Mononuclear cell (primary cell): ENCODE data around the gene MUC20. TPM values are rescaled to one million over a fixed set of nuclear protein-coding genes. Genes with fewer than 3 reads are reported as not detected.
"Not testable (repeated sequence)": the region's sequence is repeated elsewhere in the genome, so short reads cannot be mapped to it uniquely, and the experiment has no call there.

ENCODE experiments used
- H3K27me3 ChIP-seq: 2 replicates; pipeline ENCODE4 v1.6.0; 2011; ENCODE audit warnings: low read length, control low read depth; ENCODE audit not compliant: insufficient read depth
- H3K4me1 ChIP-seq: 2 replicates; pipeline ENCODE4 v1.5.1; 2011; ENCODE audit warnings: mild to moderate bottlenecking, low read length, control low read depth; ENCODE audit not compliant: insufficient read depth
- H3K4me3 ChIP-seq: 2 replicates; pipeline ENCODE4 v1.5.1; 2011; ENCODE audit warnings: mild to moderate bottlenecking, low read length, moderate library complexity
- H3K9me3 ChIP-seq: 2 replicates; pipeline ENCODE4 v1.5.1; 2011; ENCODE audit warnings: low read depth, mild to moderate bottlenecking, control low read depth, low read length
- total RNA-seq: library from RNA; depleted of rRNA; stranded (reverse); fragments of >200 nt; gene quantifications from one replicate; pipeline ENCODE4 v1.2.3, GENCODE V29; 2012

MUC20 gene
- total RNA-seq, 1 donor, result 0.84 TPM

DNA sequence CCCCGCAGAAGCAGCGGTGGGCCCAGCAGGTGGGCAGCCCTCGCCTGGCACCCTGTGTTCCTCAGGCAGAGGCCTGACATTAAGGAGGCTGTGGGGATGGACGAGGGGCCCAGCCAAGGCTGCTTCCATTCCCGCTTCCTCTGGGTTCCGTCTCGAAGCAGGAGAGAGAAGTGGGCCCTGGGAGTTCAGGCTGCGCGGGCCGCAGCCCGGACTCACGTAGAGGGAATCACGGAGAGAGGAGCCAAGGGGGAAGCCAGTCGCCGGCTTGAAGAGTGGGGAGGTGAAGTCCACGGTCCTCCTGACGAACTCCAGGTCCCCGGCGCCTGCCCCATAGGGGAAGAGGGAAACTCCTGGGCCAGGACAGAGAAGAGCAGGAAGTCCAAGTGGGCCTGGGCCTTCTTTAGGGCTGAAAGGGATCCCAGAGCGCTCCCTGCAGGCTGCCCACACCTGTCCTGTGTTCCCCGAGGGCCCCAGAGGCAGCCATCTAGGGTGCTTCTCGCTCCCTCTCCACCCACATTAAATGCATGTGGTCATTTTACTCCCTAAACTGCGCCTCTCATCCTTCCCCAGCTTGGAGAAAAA lies 53.3 kb downstream of the MUC20 start:
- Histone ChIP-seq H3K9me3 (no peaks in the 10 kb centered on the region), H3K4me3 (no peak overlapping the region), H3K27me3 (no peaks in the 10 kb centered on the region), H3K4me1 (no peaks in the 10 kb centered on the region)

DNA sequence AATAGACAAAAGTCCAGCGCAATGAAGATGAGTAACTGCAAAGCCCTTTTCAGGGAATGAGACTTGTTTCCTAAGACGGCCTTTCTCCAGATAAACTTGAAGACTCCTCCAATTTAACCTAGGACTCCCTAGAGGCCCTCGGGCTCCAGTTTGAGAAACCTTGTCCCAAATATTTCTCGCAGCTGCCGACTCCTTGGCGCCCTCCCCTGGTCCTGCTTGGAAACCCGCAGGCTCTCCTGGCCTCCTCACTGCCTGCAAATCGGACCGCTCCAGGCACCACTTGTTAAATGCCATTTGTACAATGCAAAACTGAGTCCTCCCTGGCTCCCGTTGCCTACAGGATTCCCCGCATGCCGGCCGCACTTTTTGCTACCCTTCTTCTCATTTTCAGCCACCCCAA lies 54.1 kb downstream of the MUC20 start:
- Histone ChIP-seq H3K27me3 (no peaks in the 10 kb centered on the region), H3K4me1 (no peaks in the 10 kb centered on the region), H3K9me3 (no peaks in the 10 kb centered on the region), H3K4me3 (no peak overlapping the region)

DNA sequence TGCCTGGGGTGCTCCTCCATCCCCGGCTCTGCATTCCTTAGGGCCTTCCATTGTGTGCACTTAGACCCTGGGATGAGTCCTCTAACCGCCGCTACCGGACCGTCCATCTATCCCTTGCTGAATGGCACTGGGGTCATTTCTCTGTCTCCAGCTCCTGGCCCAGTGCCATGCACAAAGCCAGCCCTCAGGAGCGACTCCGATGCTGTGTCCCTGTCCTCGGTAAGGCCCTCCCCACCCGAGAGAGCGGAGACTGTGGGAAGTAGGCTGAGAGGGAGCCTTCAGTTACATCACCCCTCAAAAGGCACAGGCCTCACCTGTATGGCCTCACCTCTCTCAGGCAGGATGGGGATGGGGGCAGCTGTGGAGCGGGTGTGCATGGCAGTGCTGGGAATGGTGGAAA lies 57.2 kb downstream of the MUC20 start:
- Histone ChIP-seq H3K27me3 (no peaks in the 10 kb centered on the region), H3K4me1 (no peaks in the 10 kb centered on the region), H3K9me3 (no peaks in the 10 kb centered on the region), H3K4me3 (no peak overlapping the region)

DNA sequence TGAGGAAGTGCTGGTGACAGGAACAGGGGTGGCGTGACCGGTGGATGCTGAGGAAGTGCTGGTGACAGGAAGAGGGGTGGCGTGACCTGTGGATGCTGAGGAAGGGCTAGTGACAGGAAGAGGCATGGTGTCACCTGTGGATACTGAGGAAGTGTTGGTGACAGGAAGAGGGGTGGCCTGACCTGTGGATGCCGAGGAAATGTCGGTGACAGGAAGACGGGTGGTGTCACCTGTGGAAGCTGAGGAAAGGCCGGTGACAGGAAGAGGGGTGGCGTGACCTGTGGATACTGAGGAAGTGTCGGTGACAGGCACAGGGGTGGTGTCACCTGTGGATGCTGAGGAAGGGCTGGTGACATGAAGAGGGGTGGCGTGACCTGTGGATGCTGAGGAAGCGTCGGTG lies 60.5 kb downstream of the MUC20 start:
- H3K4me1 ChIP-seq, H3K27me3 ChIP-seq, H3K9me3 ChIP-seq, H3K4me3 ChIP-seq: not testable (repeated sequence)

Other genes with a start within 250 kb of the MUC20 start
- 365 TPM for gene PPP1R2, start 177.7 kb upstream of the MUC20 start, total RNA-seq
- gene APOD, start 137.0 kb upstream of the MUC20 start, total RNA-seq, result not detected
- under 0.01 TPM for gene MUC4, start 91.0 kb downstream of the MUC20 start, total RNA-seq
- gene TNK2, start 187.6 kb downstream of the MUC20 start, total RNA-seq, result 36.4 TPM